ENCODE measurements around the gene COL4A5. TPM values are rescaled to one million over a fixed set of nuclear protein-coding genes. Genes with fewer than 3 reads are reported as not detected.

The COL4A5 gene
- total RNA-seq, 1 experiment from 2014 or later: 48.1 TPM

DNA sequence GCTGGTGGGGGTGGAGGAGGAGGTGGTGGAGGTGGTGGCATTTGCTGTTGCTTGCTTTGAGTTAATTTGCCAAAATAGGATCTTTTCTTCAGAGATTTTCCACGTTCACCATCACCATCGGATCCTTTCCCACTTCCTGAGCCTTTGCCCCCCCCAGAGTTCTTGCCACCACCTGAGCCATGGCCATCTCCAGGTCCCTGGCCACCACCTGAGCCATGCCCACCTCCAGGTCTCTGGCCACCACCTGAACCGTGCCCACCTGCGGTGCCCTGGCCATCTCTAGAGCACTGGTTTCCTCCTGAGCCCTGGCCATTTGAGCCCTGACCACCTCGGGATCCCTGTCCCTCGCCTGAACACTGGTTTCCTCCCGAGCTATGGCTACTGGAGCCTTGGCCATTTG lies 294.8 kb downstream of the COL4A5 start:
- peaks cover 8% of the 10 kb centered on the region for H3K27me3 Mint-ChIP-seq (ENCODE audit: insufficient read depth, unreplicated experiment)
- CTCF ChIA-PET: no interaction called here
- no peak overlapping the region for H3K4me3 Mint-ChIP-seq (ENCODE audit: unreplicated experiment)
- no peaks in the 10 kb centered on the region for H3K9me3 Mint-ChIP-seq (ENCODE audit: unreplicated experiment)
- intact Hi-C loops (cut with micrococcal nuclease; ENCODE audit: unreplicated experiment): no loop called here
- H3K4me1 Mint-ChIP-seq (ENCODE audit: low read depth, unreplicated experiment): no peaks in the 10 kb centered on the region
- POLR2A ChIA-PET: no interaction called here
- Histone ChIP-seq H3K27me3 (replicated peaks; ENCODE audit: control insufficient read depth, insufficient read depth, low read length) (no peaks in the 10 kb centered on the region), H3K9me3 (no peaks in the 10 kb centered on the region), H3K4me3 (ENCODE audit: low read depth, low read length) (no peak overlapping the region), H3K4me1 (no peaks in the 10 kb centered on the region), H3K36me3 (ENCODE audit: control insufficient read depth, insufficient read depth, low read length) (no peaks in the 10 kb centered on the region)
- TF ChIP-seq, protein P1, sequence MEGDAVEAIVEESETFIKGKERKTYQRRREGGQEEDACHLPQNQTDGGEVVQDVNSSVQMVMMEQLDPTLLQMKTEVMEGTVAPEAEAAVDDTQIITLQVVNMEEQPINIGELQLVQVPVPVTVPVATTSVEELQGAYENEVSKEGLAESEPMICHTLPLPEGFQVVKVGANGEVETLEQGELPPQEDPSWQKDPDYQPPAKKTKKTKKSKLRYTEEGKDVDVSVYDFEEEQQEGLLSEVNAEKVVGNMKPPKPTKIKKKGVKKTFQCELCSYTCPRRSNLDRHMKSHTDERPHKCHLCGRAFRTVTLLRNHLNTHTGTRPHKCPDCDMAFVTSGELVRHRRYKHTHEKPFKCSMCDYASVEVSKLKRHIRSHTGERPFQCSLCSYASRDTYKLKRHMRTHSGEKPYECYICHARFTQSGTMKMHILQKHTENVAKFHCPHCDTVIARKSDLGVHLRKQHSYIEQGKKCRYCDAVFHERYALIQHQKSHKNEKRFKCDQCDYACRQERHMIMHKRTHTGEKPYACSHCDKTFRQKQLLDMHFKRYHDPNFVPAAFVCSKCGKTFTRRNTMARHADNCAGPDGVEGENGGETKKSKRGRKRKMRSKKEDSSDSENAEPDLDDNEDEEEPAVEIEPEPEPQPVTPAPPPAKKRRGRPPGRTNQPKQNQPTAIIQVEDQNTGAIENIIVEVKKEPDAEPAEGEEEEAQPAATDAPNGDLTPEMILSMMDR (IDR thresholded peaks at IDR 0.05; ENCODE audit: insufficient read depth in 1 of 2, low read depth in 1 of 2, low read length in 1 of 2, severe bottlenecking in 1 of 2, unreplicated experiment in 1 of 2): no peak
- DNase-seq: no peak
- H3K27ac Mint-ChIP-seq (ENCODE audit: unreplicated experiment): no peak overlapping the region
- no peaks in the 10 kb centered on the region for H3K36me3 Mint-ChIP-seq (ENCODE audit: insufficient read depth, unreplicated experiment)
- BruUV-seq (replicated peaks): no TSS peak

DNA sequence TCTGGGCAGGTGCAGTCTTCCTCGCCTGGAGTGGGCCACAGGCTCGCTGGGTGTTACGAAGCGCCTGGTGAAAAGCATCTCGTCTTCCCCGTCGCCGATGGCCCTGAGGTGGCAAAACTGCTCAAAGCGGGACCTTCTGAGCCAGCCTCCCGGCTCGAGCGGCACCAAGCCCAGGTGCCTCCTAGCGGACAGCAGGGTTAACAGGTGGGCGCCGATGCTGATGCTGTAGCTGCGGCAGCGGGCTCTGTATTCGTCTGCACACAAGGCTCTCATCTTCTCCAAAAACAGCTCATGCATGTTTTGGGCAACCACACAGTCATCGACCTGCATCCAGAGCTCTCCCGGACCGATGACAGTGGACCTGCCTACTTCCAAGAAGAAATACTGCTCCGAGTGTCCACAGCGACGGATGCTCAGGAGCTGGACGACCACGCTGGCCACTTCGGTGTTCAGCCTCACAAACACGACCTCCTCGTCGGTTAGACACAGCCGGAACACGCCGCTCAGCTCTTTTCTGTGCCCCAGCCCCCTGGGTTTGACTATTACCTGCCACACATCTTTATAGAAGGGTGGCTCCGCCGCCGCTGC lies 295.5 kb downstream of the COL4A5 start:
- H3K4me3 ChIP-seq (ENCODE audit: low read depth, low read length): no peak overlapping the region
- H3K9me3 ChIP-seq: no peaks in the 10 kb centered on the region
- ChIA-PET POLR2A (no interaction called here), CTCF (interaction anchor here (1.1 kb wide), 1 partner anchor 35 kb away, joined by 3 read pairs; no protein-coding TSS in a partner anchor)
- no peaks in the 10 kb centered on the region for H3K9me3 Mint-ChIP-seq (ENCODE audit: unreplicated experiment)
- H3K27me3 Mint-ChIP-seq (ENCODE audit: insufficient read depth, unreplicated experiment): peaks cover 8% of the 10 kb centered on the region
- no peak overlapping the region for H3K4me3 Mint-ChIP-seq (ENCODE audit: unreplicated experiment)
- intact Hi-C loops (cut with micrococcal nuclease; ENCODE audit: unreplicated experiment): no loop called here
- no peaks in the 10 kb centered on the region for H3K4me1 ChIP-seq
- H3K4me1 Mint-ChIP-seq (ENCODE audit: low read depth, unreplicated experiment): no peaks in the 10 kb centered on the region
- no TSS peak for BruUV-seq (replicated peaks)
- DNase-seq: no peak
- H3K27ac Mint-ChIP-seq (ENCODE audit: unreplicated experiment): no peak overlapping the region
- H3K36me3 Mint-ChIP-seq (ENCODE audit: insufficient read depth, unreplicated experiment): no peaks in the 10 kb centered on the region
- no peaks in the 10 kb centered on the region for H3K36me3 ChIP-seq (ENCODE audit: control insufficient read depth, insufficient read depth, low read length)
- TF ChIP-seq, protein P1 (IDR thresholded peaks at IDR 0.05; ENCODE audit: insufficient read depth in 1 of 2, low read depth in 1 of 2, low read length in 1 of 2, severe bottlenecking in 1 of 2, unreplicated experiment in 1 of 2): no peak
- H3K27me3 ChIP-seq (replicated peaks; ENCODE audit: control insufficient read depth, insufficient read depth, low read length): no peaks in the 10 kb centered on the region

DNA sequence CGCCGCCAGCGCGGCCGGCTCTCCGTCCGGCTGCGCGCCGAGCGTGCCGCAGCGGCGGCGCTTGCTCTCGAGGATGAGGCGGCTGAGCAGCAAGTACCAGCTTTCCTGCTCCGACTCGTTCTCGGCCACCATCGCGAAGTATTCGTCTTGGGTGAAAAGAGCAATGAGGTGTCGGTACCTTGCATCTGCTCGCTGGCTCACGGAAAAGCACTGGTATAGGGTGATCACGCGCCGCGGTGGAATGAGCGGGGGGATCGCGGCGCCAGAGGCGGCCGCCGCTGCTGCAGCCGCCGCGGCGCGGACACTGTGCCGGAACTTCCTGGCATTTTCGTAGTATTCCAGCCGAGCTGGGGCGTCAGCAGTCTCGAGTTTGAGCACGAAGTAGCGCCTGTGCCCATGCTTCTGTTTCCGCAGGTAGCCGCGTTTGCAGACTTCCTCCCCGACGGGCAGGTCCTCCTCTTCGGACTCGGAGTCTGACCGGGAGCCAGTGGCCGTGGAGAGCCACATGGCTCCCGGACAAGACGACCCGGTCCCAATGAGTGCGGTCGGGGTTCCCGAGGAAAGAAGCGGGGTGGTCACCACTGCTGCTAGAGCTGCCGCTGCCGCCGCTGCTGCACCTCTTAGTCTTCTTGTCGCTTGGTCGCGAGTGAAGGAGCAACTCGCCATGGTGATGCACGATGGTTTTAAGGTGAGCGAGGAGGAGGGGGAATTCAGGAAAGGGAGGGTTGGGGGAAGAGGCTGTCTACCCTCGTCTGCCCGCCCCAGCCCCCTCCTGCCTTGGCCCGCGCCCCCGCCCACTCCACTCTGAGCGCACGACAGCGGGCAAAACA lies 296.3 kb downstream of the COL4A5 start:
- no peak for DNase-seq
- TF ChIP-seq, protein P1 (IDR thresholded peaks at IDR 0.05; ENCODE audit: insufficient read depth in 1 of 2, low read depth in 1 of 2, low read length in 1 of 2, severe bottlenecking in 1 of 2, unreplicated experiment in 1 of 2): no peak
- H3K9me3 Mint-ChIP-seq (ENCODE audit: unreplicated experiment): no peaks in the 10 kb centered on the region
- H3K27me3 ChIP-seq (replicated peaks; ENCODE audit: control insufficient read depth, insufficient read depth, low read length): no peaks in the 10 kb centered on the region
- H3K4me1 ChIP-seq: no peaks in the 10 kb centered on the region
- POLR2A ChIA-PET: no interaction called here
- H3K9me3 ChIP-seq: no peaks in the 10 kb centered on the region
- no TSS peak for BruUV-seq (replicated peaks)
- H3K4me1 Mint-ChIP-seq (ENCODE audit: low read depth, unreplicated experiment): no peaks in the 10 kb centered on the region
- CTCF ChIA-PET: interaction anchor here (1.1 kb wide), 1 partner anchor 36 kb away, joined by 3 read pairs; no protein-coding TSS in a partner anchor
- no peak overlapping the region for H3K4me3 ChIP-seq (ENCODE audit: low read depth, low read length)
- no peak overlapping the region for H3K4me3 Mint-ChIP-seq (ENCODE audit: unreplicated experiment)
- intact Hi-C loops (cut with micrococcal nuclease; ENCODE audit: unreplicated experiment): no loop called here
- no peak overlapping the region for H3K27ac Mint-ChIP-seq (ENCODE audit: unreplicated experiment)
- H3K36me3 Mint-ChIP-seq (ENCODE audit: insufficient read depth, unreplicated experiment): no peaks in the 10 kb centered on the region
- peaks cover 6% of the 10 kb centered on the region for H3K27me3 Mint-ChIP-seq (ENCODE audit: insufficient read depth, unreplicated experiment)
- no peaks in the 10 kb centered on the region for H3K36me3 ChIP-seq (ENCODE audit: control insufficient read depth, insufficient read depth, low read length)
